H1 (cell line): ENCODE results near the gene CCNY. TPM values are rescaled to one million over a fixed set of nuclear protein-coding genes. Genes with fewer than 3 reads are reported as not detected.

Experiments used
- CHD2 ChIP-seq: IDR thresholded peaks from 2 replicates; pipeline ENCODE4 v1.6.1; 2012; ENCODE audit warnings: low read length, improper control_type of control experiment
- EP300 ChIP-seq, 2 experiments: IDR thresholded peaks; 1 replicate in 1 of 2; 2 replicates in 1 of 2; pipeline ENCODE4 v1.6.1; 2011 to 2012; ENCODE audit warnings: low read depth in 2 of 2, low read length in 2 of 2, mild to moderate bottlenecking in 2 of 2, borderline replicate concordance in 1 of 2, inconsistent platforms in 1 of 2, moderate library complexity in 1 of 2
- JUN ChIP-seq: IDR thresholded peaks from 2 replicates; pipeline ENCODE4 v1.6.1; 2011; ENCODE audit warnings: low read depth, mild to moderate bottlenecking, improper control_type of control experiment, low read length
- KDM5A ChIP-seq: fragments of 200-600 bp; IDR thresholded peaks from 2 replicates; pipeline ENCODE4 v1.7.1; 2012; ENCODE audit warnings: mild to moderate bottlenecking, low read length, inconsistent platforms, mixed read lengths
- NRF1 ChIP-seq: IDR thresholded peaks from 2 replicates; pipeline ENCODE4 v1.6.1; 2011; ENCODE audit warnings: mild to moderate bottlenecking, low read depth, low read length, improper control_type of control experiment
- SP4 ChIP-seq: IDR thresholded peaks from 2 replicates; pipeline ENCODE4 v1.6.1; 2012; ENCODE audit warnings: low read length, inconsistent platforms
- TAF7 ChIP-seq: optimal IDR thresholded peaks from 2 replicates; pipeline ENCODE3; 2011; ENCODE audit warnings: low read depth, mild to moderate bottlenecking, inconsistent platforms, low read length, moderate library complexity, borderline replicate concordance
- polyA plus RNA-seq, 7 experiments: library from polyadenylated mRNA; depleted of rRNA in 3 of 7; stranded (reverse) in 5 of 7; unstranded in 2 of 7; fragments of >200 nt in 5 of 7; fragments of 200-250 nt in 2 of 7; gene quantifications; 1 replicate in 5 of 7; 2 replicates in 1 of 7; 4 replicates in 1 of 7; pipeline versions ENCODE4 v1.2.1 to v1.2.3, GENCODE V29; 2011 to 2013; ENCODE audit warnings: missing spikeins in 2 of 7, mixed read lengths in 2 of 7
- total RNA-seq: library from RNA; stranded (reverse); fragmentation: NEBNext Ultra II Directional; extraction: Animal tissue kit (Norgen Biotek cat#: 25700); gene quantifications from 2 replicates; pipeline ENCODE4 v1.2.1, GENCODE V29; 2021
- TF ChIP-seq, protein P1 (sequence below): IDR thresholded peaks from 2 replicates; pipeline ENCODE4 v1.6.1; 2011; ENCODE audit warnings: low read length, improper control_type of control experiment

The CCNY gene
- total and polyA plus RNA-seq, 2 of the 8 experiments (the other 6 are each of a cell fraction or from before 2014, with no cell fraction given): 25.3 to 68.2 TPM

DNA sequence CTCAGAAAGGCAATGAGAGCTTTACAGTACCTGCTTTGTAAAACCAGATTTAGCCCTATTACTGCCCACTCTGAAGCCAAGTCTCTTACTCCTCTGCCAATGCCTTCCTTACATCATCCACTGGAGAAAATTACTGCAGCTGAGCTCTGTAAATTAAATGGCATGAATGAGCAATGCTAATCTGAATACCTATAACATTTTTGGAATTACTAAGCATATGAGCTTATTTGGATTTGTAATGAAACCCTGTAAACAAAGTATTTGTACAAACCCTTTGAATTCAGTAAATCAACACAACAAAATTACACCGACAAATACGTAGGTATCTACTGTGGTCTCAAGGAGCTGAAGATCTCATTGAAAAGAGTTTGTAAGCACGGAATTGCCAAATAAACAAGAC is 12.1 kb upstream of the CCNY start (continued):
- TF ChIP-seq JUN (no peak), NRF1 (no peak), SP4 (no peak), EP300 (IDR thresholded peaks at IDR 0.05; ENCODE audit: borderline replicate concordance in 1 of 2, low read depth in 2 of 2, low read length in 2 of 2) (no peak), KDM5A (no peak), TAF7 (no peak), CHD2 (no peak)
- TF ChIP-seq, protein P1, sequence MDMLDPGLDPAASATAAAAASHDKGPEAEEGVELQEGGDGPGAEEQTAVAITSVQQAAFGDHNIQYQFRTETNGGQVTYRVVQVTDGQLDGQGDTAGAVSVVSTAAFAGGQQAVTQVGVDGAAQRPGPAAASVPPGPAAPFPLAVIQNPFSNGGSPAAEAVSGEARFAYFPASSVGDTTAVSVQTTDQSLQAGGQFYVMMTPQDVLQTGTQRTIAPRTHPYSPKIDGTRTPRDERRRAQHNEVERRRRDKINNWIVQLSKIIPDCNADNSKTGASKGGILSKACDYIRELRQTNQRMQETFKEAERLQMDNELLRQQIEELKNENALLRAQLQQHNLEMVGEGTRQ: no peak
